ENCODE data around the gene ABTB1.

The ABTB1 gene

DNA sequence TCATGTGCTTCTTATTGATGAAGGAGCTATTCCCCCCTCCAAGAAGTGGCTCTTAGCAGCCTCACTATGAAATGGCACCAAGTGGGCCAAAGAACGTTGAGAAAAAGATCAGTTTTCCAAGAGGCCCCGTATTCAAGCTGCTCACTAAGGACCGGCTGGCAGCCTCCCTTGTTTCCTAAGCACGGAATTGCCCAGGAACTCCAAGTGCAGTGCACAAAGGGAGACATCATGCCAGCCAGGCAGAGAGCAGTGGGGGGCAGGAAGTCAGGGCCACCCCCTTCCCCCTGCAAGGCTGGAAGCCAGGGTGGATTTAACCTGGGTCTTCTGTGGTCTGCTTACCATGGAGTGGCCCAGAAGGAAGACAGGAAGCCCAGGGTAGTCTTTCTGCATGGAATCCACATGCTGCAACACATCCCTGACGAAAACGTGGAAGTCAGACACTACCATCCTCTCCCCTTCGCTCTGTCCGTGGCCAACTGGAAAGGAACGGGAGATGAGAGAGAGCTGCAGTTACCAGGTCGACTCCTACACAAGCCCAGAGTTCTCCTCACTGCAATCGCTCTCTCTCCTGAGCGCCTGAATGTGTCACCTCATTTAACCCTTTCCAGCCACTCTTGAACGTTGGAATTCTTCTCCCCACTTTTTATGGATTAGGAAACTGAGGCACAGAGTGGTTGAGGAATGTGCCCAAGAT lies 49.5 kb downstream of the ABTB1 start:
- DNase-seq: no peak

DNA sequence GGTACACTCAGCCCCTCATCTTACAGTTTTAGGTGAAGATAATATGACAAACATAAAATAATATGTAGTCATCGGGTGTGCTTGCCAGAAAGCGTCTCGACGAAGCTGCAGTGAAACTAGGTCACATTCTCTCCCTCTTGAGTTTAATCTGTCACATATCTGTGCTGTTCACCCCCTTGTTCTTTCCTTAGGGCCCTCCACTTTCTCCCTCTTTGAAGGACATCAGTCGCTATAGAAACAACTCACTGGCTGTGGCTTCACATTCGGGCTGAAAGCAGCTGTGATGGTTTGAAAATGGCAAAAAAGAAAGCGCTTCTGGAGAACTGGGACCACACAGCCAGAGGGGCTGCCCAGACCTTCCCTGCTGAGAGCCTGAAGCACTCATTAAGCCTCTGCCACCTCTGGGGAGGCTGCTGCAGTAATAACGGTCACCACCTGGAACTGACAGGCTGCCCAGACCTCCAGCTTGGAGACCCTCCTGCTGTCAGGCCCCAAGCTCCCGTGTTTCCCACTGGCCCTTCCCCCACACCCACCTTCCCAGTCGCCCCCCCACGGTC lies 50.3 kb downstream of the ABTB1 start:
- DNase-seq: peak; percentile 58

DNA sequence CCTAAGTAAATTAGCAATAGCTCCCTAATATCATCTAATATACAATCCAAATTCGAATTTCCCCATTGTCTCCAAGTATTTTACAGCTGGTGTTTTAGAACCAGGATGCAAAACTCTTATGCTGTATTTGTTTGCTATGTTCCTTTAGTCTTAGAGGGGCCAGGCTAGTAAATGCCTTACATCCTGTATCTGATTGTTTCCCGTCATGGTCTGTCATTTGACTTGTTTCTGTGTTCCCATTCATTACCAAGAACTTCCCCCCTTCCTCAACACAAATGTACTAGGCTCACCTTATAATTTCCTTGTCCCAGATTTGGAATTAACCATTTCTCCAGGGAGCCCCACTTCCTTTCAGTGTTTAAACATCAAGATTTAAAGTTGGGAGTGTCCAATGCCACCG lies 54.1 kb downstream of the ABTB1 start:
- DNase-seq: no peak

DNA sequence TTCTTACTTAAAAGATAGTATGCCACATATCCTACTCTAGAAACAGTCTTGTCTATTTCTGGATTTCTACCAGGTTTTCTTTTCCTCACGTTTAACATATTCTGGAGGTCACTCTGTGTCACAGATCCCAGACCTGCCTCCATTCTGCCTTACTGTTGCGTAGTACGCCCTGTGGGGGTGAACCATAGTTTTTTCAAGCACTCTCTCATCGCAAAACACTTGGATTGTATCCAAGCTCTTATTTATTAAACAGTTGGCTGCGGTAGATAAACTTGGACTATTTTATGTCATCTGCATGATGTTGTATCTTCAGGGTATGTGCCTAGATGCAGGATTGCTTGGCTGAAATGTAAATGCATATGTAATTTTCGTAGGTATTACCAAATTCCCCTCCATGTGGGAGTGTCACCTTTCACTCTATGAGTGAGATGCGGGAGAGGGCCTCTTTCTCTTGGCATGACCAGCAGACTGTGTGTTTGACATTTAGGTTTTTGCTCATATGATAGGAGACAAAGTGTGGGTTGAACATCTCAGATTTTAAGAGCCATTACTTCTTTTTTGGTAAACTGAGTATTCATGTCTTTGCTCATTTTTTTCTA lies 55.8 kb downstream of the ABTB1 start:
- no peak for DNase-seq

DNA sequence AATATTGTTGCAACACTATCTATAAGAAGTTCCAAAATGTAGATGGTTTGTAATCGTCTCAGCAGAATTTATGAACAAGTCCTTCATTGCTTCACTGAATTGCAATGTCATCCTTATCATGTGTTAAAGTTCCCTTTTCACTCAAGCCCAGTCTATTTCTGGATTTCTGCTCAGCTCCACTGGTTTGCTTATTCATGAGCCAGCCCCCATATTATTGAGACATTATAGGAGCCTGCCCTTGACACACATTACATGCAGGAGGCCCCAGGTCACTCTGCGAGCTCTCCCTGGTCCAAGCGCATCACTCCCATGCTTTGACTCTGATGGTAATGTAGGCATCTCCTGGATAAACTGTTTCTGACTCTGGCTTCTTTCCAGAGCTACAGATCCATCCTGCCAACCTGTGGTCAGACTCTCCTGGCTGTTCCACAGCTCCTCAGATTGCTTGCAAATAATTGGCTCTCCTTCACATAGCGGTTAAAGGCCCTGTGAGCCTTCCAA lies 56.9 kb downstream of the ABTB1 start:
- no peak for DNase-seq

DNA sequence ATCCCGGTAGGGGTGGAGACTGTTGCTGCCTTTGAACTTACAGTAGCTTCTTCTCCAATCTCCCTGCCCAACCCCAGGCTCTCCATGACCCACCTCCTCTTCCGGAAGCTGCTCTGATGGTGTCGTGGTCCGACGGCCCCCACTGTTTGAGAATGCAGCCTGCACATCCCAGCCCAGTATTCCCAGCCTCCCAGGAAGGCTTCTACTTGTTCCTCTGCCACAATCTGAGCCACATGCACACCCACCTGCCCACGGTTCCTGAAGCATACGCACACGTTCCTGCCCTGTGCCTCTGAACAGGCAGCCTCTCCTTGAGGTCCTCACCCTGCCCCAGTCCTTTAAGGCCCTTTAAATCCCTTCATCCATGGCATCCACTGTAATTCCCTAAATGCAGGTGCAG lies 57.4 kb downstream of the ABTB1 start:
- DNase-seq: no peak

All from NCI-H1417 treated with DMSO at 0.1 percent for 48 hours (cell line).